ENCODE data around the gene HNRNPF.

GRCh38 chr10:43342279-43343125, 66.5 kb downstream of the HNRNPF start:
- TF ChIP-seq POLR2A (IDR thresholded peaks at IDR 0.05) (no peak), CTCF (IDR thresholded peaks at IDR 0.05) (no peak)
